Activated naive CD4-positive, alpha-beta T cell treated with anti-CD3 and anti-CD28 coated beads, Interleukin-2, amount 50 U/mL, for 72 hours (primary cell): ENCODE data around the gene ATL3. TPM values are rescaled to one million over a fixed set of nuclear protein-coding genes. Genes with fewer than 3 reads are reported as not detected.
"Not testable (repeated sequence)": the region's sequence is repeated elsewhere in the genome, so short reads cannot be mapped to it uniquely, and the experiment has no call there.

Experiments
- ATAC-seq, 2 donors: fragments of 150-1000 bp; cut with Tn5 transposase; 2 replicates each; pipeline ENCODE4 v1.10.0; 2021; ENCODE audit warnings: mild to moderate bottlenecking in 2 of 2, moderate library complexity in 2 of 2
- DNase-seq, 2 donors: peaks; one replicate each; pipeline ENCODE4 v3.0.0; 2021 to 2022; ENCODE audit warnings: low spot score in 2 of 2
- H3K27ac Mint-ChIP-seq, 2 donors: one replicate each; pipeline ENCODE4 v1.8.0; 2022; ENCODE audit warnings: mild to moderate bottlenecking in 2 of 2, mixed read lengths in 2 of 2
- H3K36me3 Mint-ChIP-seq, 2 donors: one replicate each; pipeline ENCODE4 v1.8.0; 2022; ENCODE audit warnings: mixed read lengths in 2 of 2
- H3K9me3 Mint-ChIP-seq, 2 donors: one replicate each; pipeline ENCODE4 v1.8.0; 2022; ENCODE audit warnings: mixed read lengths in 2 of 2
- total RNA-seq, 2 donors: library from RNA; stranded (reverse); gene quantifications; one replicate each; pipeline ENCODE4 v1.2.3, GENCODE V29; 2022

The ATL3 gene
- total RNA-seq, 2 donors from 2014 or later: 14.5 to 26.9 TPM

DNA sequence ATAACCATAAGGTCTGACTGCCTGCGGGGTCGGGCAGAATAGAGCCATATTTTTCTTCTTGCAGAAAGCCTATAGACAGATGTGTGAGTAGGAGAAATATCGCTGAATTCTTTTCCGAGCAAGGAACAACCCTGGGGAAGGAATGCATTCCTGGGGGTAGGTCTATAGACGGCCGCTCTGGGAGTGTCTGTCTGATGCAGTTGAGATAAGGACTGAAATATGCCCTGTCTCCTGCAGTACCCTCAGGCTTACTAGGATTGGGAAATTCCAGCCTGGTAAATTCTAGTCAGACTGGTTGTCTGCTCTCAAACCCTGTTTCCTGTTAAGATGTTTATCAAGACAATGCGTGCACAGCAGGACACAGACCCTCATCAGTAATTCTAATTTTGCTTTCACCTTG, 90.0 kb downstream of the ATL3 start:
- peaks cover 14 to 16% of the 10 kb centered on the region in 2 donors for H3K9me3 Mint-ChIP-seq

DNA sequence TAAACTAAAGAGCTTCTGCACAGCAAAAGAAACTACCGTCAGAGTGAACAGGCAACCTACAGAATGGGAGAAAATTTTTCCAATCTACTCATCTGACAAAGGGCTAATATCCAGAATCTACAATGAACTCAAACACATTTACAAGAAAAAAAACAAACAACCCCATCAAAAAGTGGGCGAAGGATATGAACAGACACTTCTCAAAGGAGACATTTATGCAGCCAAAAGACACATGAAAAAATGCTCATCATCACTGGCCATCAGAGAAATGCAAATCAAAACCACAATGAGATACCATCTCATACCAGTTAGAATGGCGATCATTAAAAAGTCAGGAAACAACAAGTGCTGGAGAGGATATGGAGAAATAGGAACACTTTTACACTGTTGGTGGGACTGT, 92.3 kb downstream of the ATL3 start:
- not testable (repeated sequence) for DNase-seq, ATAC-seq, H3K27ac Mint-ChIP-seq
- Mint-ChIP-seq H3K36me3 (peaks cover 23 to 26% of the 10 kb centered on the region in 2 donors), H3K9me3 (peaks cover 17 to 19% of the 10 kb centered on the region in 2 donors)

More for the DNA sequence above, 90.0 kb downstream of the ATL3 start:
- H3K36me3 Mint-ChIP-seq: peaks cover 14 to 22% of the 10 kb centered on the region in 2 donors
- not testable (repeated sequence) for H3K27ac Mint-ChIP-seq, DNase-seq, ATAC-seq

DNA sequence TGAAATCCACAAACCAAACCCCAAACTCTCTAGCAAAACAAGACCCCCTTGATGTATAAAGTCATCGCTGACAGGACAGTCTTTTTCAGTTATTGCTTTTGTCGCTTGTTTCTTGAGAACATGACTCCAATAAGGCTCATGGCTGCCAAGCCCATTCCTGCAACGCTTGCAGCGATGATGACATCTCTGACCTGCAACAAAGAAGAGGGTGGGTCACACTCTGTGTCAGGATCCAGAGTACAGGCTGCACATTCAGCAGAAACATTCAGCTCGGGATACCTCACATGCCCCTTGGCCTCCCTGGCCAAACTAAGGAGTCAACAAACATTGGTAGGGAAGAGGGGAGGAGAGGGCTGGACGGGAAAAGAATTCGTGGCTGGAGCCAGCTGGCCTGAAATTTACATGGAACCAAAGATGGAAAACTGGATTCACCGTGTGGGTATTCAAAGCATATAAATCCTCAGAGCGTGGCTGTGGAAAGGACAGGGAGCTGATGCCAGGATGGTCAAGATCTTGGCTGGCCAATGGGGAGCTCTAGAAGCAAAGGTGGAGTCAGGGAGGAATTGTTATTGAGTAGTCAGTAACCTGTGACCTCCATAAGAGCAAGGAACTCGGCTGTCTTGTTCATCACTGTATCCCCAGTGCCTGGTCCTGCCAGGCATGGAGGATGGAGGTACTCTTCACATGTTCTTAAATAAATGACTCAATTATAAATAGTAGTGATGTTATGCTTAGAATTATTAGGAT, 96.1 kb downstream of the ATL3 start:
- peaks cover 4% of the 10 kb centered on the region in 2 donors for H3K9me3 Mint-ChIP-seq
- no peak for ATAC-seq
- DNase-seq: no peak
- peak overlapping the region; percentile 81 to 85 for H3K27ac Mint-ChIP-seq
- H3K36me3 Mint-ChIP-seq: peaks cover 11% of the 10 kb centered on the region in 2 donors

Other genes starting within 250 kb of the ATL3 start
- gene PLAAT5, start 180.2 kb downstream of the ATL3 start, total RNA-seq: not detected
- not detected for gene LGALS12, start 165.3 kb downstream of the ATL3 start, total RNA-seq
- 10 to 100 TPM; 11.6 to 34.1 TPM for gene PLAAT4, start 134.6 kb downstream of the ATL3 start, total RNA-seq
- not detected for gene PLAAT2, start 108.0 kb downstream of the ATL3 start, total RNA-seq
- 1 to 10 TPM; 6.3 to 9.4 TPM for gene PLAAT3, start 56.9 kb downstream of the ATL3 start, total RNA-seq
- 10 to 100 TPM; 48.9 to 67.7 TPM for gene RTN3, start 10.1 kb upstream of the ATL3 start, total RNA-seq
- gene ZFTA, start 97.4 kb upstream of the ATL3 start, total RNA-seq: 1 to 10 TPM in 1 of 2 donors, under 1 TPM in 1; 0.16 to 2.2 TPM
- gene SPINDOC, start 142.1 kb upstream of the ATL3 start, total RNA-seq: 10 to 100 TPM; 30.8 to 39.0 TPM
- 10 to 100 TPM; 26.6 to 30.6 TPM for gene MARK2, start 167.7 kb upstream of the ATL3 start, total RNA-seq
- gene RCOR2, start 245.8 kb upstream of the ATL3 start, total RNA-seq: under 1 TPM; 0.09 to 0.99 TPM